GM18526 (cell line): ENCODE data around the gene GFY.

Source experiments
- POLR2A ChIP-seq: IDR thresholded peaks from 3 replicates; pipeline ENCODE4 v1.6.1; 2011; ENCODE audit not compliant: insufficient read length; ENCODE audit errors: extremely low read depth

The GFY gene

DNA sequence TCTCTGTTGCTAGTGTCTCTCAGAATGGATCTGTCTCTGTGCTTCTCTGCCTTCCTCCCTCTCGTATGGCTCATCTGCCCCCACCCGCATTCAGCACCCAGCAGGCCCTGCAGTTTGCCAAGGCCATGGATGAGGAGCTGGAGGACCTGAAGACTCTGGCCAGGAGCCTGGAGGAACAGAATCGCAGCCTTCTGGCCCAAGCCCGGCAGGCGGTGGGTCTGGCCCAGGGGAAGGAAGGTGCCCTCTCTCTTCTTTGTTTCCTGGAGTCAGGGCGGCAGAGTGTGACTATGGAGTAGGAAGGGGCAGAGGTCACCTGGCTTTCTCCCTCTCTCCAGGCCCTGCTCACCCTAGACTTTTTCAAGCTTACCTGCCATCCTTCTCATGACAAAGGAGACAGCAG, 26.3 kb upstream of the GFY start:
- TF ChIP-seq POLR2A: no peak

DNA sequence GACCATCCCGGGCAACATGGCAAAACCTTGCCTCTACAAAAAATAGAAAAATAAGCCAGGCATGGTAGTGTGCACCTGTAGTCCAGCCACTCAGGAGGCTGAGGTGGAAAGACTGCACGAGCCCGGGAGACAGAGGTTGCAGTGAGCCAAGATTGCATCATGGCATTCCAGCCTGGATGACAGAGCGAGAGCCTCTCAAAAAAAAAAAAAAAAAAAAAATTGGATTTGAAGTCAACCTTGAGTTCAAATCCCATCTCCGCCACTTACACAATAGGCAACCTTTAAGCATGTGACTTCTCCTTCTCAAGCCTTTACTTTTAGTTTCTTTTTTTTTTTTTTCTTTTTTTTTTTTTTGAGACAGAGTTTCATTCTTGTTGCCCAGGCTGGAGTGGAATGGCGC, 25.2 kb upstream of the GFY start:
- TF ChIP-seq POLR2A: no peak

DNA sequence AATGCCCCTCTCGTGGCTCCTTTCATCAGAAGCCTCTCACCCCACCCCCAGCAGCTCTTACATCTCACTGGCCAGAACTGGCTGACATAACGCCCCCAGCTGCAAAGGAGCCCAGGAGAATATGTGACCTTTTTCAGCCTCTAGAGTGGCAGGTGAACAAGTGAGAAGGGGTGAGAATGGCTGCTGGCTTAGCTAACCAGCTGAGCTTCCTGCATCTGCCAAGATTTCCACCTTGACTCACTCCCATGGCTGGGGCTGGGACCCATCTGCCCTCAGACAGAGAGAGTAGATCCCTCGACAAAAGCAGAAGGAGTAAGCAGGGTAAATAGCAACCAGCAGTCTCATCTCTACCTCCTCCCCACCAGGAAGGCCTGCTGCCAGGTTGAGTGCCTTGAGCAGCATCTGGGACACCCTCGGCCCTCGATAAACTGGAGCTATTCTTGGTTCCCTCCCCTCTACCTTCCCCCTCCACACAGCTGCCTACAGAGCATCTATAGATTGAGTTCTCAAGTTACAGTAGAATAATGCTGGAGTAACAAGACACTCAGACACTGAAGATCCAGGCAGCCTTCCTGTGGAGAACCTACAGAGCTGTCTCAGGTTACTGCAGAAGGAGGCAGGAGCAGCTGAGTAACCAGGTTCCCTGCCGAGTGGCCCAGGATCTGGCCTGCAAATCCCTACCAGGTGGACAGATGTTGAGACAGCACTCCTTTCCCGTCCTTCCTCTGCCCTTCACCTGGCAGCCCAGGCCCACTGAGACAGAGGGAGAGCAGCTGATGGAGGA, 21.6 kb upstream of the GFY start:
- no peak for TF ChIP-seq POLR2A

DNA sequence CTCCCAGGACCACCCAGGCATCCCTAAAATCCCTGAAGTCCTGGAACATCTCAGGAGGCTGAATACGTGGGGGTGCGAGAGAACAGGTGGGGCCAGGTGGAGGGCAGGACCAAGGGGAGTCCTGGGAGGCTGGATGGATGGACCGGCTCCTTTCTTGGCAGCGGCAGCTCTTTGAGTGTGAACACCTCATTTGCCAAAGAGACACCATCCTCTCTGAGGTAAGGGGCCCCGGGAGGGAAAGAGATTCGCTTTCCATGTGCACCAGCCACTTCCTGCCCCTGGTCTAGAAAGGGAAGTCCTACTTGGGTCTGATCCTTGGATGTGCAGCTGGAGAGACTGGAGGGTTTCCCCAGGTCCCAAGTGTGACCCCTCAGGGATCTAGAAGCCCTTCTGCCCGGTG, 18.1 kb upstream of the GFY start:
- no peak for TF ChIP-seq POLR2A

DNA sequence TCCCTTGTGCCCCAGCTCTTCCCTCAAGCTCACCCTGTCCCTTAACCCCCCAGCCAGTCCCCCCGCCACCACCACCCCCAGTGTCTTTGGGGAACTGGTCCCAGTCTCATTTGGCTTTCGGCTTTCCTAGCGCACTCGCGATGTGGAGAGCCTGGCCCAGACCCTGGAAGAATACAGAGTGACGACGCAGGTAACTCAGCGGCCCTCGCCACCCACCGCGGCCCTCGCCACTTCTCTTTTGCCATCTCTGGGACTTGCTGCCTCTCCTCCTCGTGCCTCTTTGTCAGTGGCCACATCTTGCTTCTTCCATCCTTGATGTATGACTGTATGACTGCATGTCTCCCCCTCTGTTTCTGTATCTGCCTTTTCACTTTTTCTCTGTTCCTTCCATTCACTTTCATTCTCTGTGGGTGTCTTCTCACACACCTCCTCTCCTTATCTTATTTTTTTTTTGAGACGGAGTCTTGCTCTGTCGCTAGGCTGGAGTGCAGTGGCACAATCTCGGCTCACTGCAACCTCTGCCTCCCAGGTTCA, 17.6 kb upstream of the GFY start:
- TF ChIP-seq POLR2A: no peak

GRCh38 chr19:49408816-49409440, 16.3 kb upstream of the GFY start:
- TF ChIP-seq POLR2A: no peak

- TF ChIP-seq POLR2A: no peak
Measured at GRCh38 chr19:49409441-49410029, 15.7 kb upstream of the GFY start.

- no peak for TF ChIP-seq POLR2A
Measured at GRCh38 chr19:49411681-49412326, 13.4 kb upstream of the GFY start.

- no peak for TF ChIP-seq POLR2A
Measured at GRCh38 chr19:49413348-49413747, 11.8 kb upstream of the GFY start.

- no peak for TF ChIP-seq POLR2A
Measured at GRCh38 chr19:49414256-49414655, 10.9 kb upstream of the GFY start.

GRCh38 chr19:49415102-49415809, 9.9 kb upstream of the GFY start:
- TF ChIP-seq POLR2A: no peak

DNA sequence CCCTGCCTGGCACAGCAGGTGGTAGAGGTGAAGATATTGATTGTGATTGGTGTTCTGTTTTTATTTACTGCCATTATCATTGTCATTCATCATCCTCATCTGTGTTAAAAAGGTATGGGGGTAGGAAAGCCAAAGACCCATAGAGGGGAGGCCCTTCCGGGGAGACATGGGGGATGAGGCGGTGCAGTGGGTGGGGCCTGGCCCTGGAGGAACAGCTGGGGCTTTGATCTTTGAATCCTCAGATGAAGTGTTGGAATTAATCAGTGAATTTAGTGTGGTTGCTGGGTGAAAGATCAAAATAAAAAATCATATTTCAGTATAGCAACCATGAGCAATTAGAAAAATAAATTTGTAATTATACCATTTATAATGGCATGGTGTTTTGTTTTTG, 9.4 kb upstream of the GFY start:
- no peak for TF ChIP-seq POLR2A

DNA sequence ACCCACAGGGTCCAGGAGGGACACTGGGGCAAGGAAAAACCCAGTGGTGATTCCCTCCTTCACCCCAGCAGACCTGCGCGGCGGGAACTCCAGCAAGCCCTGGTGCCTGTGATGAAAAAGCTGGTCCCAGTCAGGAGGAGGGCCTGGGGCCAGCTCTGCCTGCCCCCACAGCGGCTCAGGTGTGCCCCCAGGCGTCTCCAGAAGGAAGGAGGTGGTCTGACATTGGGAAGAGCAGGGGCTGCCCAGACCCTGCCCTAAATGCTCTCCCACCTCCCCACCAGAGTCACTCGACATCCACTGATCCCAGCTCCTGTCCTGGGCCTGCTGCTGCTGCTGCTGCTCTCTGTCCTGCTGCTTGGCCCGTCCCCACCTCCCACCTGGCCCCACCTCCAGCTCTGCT, 8.1 kb upstream of the GFY start:
- TF ChIP-seq POLR2A: no peak

- TF ChIP-seq POLR2A: no peak
Measured at GRCh38 chr19:49418511-49418910, 6.7 kb upstream of the GFY start.

- no peak for TF ChIP-seq POLR2A
Measured at GRCh38 chr19:49419173-49419572, 6.0 kb upstream of the GFY start.
